Gastrocnemius medialis (tissue), 4 donors: ENCODE measurements around the gene CNIH3. TPM values are rescaled to one million over a fixed set of nuclear protein-coding genes. Genes with fewer than 3 reads are reported as not detected.

Source experiments
- ATAC-seq, 2 donors: fragments of 150-250 bp; one replicate each; pipeline ENCODE4 v1.9.1; 2016
- DNase-seq, 2 donors: peaks; one replicate each; pipeline ENCODE4 v3.0.0-alpha.2; 2019
- H3K27ac ChIP-seq, 4 donors: fragments of 200-600 bp; sonication (generic); 1 replicate in 1 of 4; 2 replicates in 3 of 4; pipeline ENCODE4 v1.5.1; 2016 to 2018; ENCODE audit warnings: mild to moderate bottlenecking in 2 of 4, moderate library complexity in 1 of 4
- H3K27me3 ChIP-seq, 3 donors: fragments of 200-600 bp; sonication (generic) in 2 of 3; 1 replicate in 1 of 3; 2 replicates in 2 of 3; pipeline versions ENCODE4 v1.5.1 to v1.6.0; 2016 to 2019; ENCODE audit warnings: mild to moderate bottlenecking in 1 of 3, moderate library complexity in 1 of 3
- H3K36me3 ChIP-seq, 2 donors: fragments of 200-600 bp; sonication (generic) in 1 of 2; one replicate each; pipeline ENCODE4 v1.5.1; 2017 to 2018
- H3K4me1 ChIP-seq, 2 donors: fragments of 200-600 bp; sonication (generic) in 1 of 2; one replicate each; pipeline ENCODE4 v1.5.1; 2016 to 2017; ENCODE audit warnings: mild to moderate bottlenecking in 2 of 2
- H3K4me3 ChIP-seq, 4 donors: fragments of 200-600 bp; sonication (generic) in 3 of 4; 1 replicate in 1 of 4; 2 replicates in 3 of 4; pipeline ENCODE4 v1.5.1; 2016 to 2019; ENCODE audit warnings: mild to moderate bottlenecking in 2 of 4
- H3K9me3 ChIP-seq, 3 donors: fragments of 200-600 bp; sonication (generic) in 2 of 3; 1 replicate in 1 of 3; 2 replicates in 2 of 3; pipeline ENCODE4 v1.5.1; 2016 to 2019
- CTCF ChIP-seq, 5 experiments: fragments of 450-650 bp in 3 of 5; fragments of 200-600 bp in 2 of 5; sonication (generic) in 2 of 5; IDR thresholded peaks in 4 of 5; conservative IDR thresholded peaks in 1 of 5; 1 replicate in 4 of 5; 2 replicates in 1 of 5; pipeline ENCODE4 v1.5.1; 2016 to 2019; ENCODE audit warnings: antibody characterized with exemption in 5 of 5, mild to moderate bottlenecking in 3 of 5, moderate library complexity in 3 of 5
- POLR2A ChIP-seq, 2 donors: fragments of 450-650 bp; IDR thresholded peaks; one replicate each; pipeline ENCODE4 v1.6.1; 2017; ENCODE audit warnings: antibody characterized with exemption in 2 of 2, mild to moderate bottlenecking in 2 of 2, moderate library complexity in 2 of 2
- in situ Hi-C, 4 donors: fragments of 200-750 bp; cut with MboI; loops; one replicate each; pipeline versions ENCODE4 v1.15.0 to v1.8.0; 2017; ENCODE audit warnings: low sequenced_read_pairs in 4 of 4
- intact Hi-C: fragments of 100-400 bp; cut with DNase I; formaldehyde crosslinking; loops from one replicate; pipeline ENCODE4 v1.15.1; 2023; ENCODE audit warnings: low total_unique reads
- total RNA-seq, 4 donors: library from RNA; depleted of rRNA; stranded (reverse); fragments of >200 nt; gene quantifications; one replicate each; pipeline versions ENCODE4 v1.1.0 to v1.2.3, GENCODE V29; 2016

CNIH3 gene
- total RNA-seq, 4 donors from 2014 or later: 0.95 to 1.6 (median 1.5) TPM; not detected in 1

GRCh38 chr1:224647449-224647848 lies 31.3 kb downstream of the CNIH3 start:
- Histone ChIP-seq H3K4me1 (no peaks in the 10 kb centered on the region), H3K27me3 (no peaks in the 10 kb centered on the region), H3K9me3 (no peaks in the 10 kb centered on the region), H3K27ac (no peak overlapping the region), H3K36me3 (no peaks in the 10 kb centered on the region), H3K4me3 (no peak overlapping the region)
- intact Hi-C loops (no loop called here), in situ Hi-C loops (loop anchor here in 1 of 4 donors (10.0 kb wide), 1 partner anchor 207 kb away; no protein-coding TSS in a partner anchor)
- ATAC-seq (no peak), DNase-seq (no peak)
- TF ChIP-seq CTCF (IDR thresholded peaks at IDR 0.05 in 4 of 5, conservative IDR thresholded peaks at IDR 0.05 in 1 of 5): no peak
- TF ChIP-seq POLR2A (IDR thresholded peaks at IDR 0.05): no peak

- Histone ChIP-seq H3K27ac (no peak overlapping the region), H3K36me3 (no peaks in the 10 kb centered on the region), H3K9me3 (no peaks in the 10 kb centered on the region), H3K4me1 (no peaks in the 10 kb centered on the region), H3K27me3 (no peaks in the 10 kb centered on the region), H3K4me3 (no peak overlapping the region)
- no peak for ATAC-seq
- no peak for DNase-seq
- in situ Hi-C loops (no loop called here), intact Hi-C loops (no loop called here)
- TF ChIP-seq CTCF (IDR thresholded peaks at IDR 0.05 in 4 of 5, conservative IDR thresholded peaks at IDR 0.05 in 1 of 5) (no peak), POLR2A (IDR thresholded peaks at IDR 0.05) (no peak)
Measured at GRCh38 chr1:224650290-224650689, 34.2 kb downstream of the CNIH3 start.

- TF ChIP-seq CTCF (IDR thresholded peaks at IDR 0.05 in 4 of 5, conservative IDR thresholded peaks at IDR 0.05 in 1 of 5): no peak
- no peak for TF ChIP-seq POLR2A (IDR thresholded peaks at IDR 0.05)
- Histone ChIP-seq H3K27me3 (no peaks in the 10 kb centered on the region), H3K4me3 (no peak overlapping the region), H3K27ac (no peak overlapping the region), H3K4me1 (no peaks in the 10 kb centered on the region), H3K36me3 (no peaks in the 10 kb centered on the region), H3K9me3 (no peaks in the 10 kb centered on the region)
- in situ Hi-C loops: no loop called here
- ATAC-seq: no peak
- DNase-seq: no peak
- intact Hi-C loops: no loop called here
Measured at GRCh38 chr1:224651188-224651587, 35.1 kb downstream of the CNIH3 start.

- TF ChIP-seq CTCF (IDR thresholded peaks at IDR 0.05 in 4 of 5, conservative IDR thresholded peaks at IDR 0.05 in 1 of 5): no peak
- no peak for TF ChIP-seq POLR2A (IDR thresholded peaks at IDR 0.05)
- in situ Hi-C loops: no loop called here
Measured at GRCh38 chr1:224656392-224656791, 40.3 kb downstream of the CNIH3 start.

GRCh38 chr1:224660074-224660473 lies 44.0 kb downstream of the CNIH3 start:
- H3K4me1 ChIP-seq: no peaks in the 10 kb centered on the region
- DNase-seq (no peak), ATAC-seq (no peak)
- intact Hi-C loops (no loop called here), in situ Hi-C loops (no loop called here)
- H3K27me3 ChIP-seq: no peaks in the 10 kb centered on the region
- H3K4me3 ChIP-seq: no peak overlapping the region
- no peaks in the 10 kb centered on the region for H3K36me3 ChIP-seq
- H3K27ac ChIP-seq: no peak overlapping the region
- TF ChIP-seq CTCF (IDR thresholded peaks at IDR 0.05 in 4 of 5, conservative IDR thresholded peaks at IDR 0.05 in 1 of 5) (no peak), POLR2A (IDR thresholded peaks at IDR 0.05) (no peak)
- no peaks in the 10 kb centered on the region for H3K9me3 ChIP-seq

More at GRCh38 chr1:224656392-224656791, 40.3 kb downstream of the CNIH3 start:
- ATAC-seq: no peak
- H3K4me3 ChIP-seq: no peak overlapping the region
- no peaks in the 10 kb centered on the region for H3K27me3 ChIP-seq
- intact Hi-C loops: no loop called here
- no peaks in the 10 kb centered on the region for H3K4me1 ChIP-seq
- H3K27ac ChIP-seq: no peak overlapping the region
- H3K9me3 ChIP-seq: no peaks in the 10 kb centered on the region
- DNase-seq: no peak
- no peaks in the 10 kb centered on the region for H3K36me3 ChIP-seq
